ENCODE measurements around the gene PSMD6.

PSMD6 gene

DNA sequence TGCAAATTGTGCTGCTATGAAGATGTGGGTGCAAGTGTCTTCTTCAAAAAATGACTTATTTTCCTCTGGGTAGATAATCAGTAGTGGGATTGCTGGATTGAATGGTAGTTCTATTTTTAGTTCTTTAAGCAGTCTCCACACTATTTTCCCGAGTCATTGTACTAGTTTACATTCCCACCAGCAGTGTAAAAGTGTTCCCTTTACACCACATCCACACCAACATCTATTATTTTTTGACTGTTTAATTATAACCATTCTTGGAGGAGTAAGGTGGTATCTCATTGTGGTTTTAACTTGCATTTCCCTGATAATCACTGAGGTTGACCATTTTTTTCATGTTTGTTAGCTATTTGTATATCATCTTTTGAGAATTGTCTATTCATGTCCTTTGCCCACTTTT is 19.7 kb upstream of the PSMD6 start:
- no peak for DNase-seq

DNA sequence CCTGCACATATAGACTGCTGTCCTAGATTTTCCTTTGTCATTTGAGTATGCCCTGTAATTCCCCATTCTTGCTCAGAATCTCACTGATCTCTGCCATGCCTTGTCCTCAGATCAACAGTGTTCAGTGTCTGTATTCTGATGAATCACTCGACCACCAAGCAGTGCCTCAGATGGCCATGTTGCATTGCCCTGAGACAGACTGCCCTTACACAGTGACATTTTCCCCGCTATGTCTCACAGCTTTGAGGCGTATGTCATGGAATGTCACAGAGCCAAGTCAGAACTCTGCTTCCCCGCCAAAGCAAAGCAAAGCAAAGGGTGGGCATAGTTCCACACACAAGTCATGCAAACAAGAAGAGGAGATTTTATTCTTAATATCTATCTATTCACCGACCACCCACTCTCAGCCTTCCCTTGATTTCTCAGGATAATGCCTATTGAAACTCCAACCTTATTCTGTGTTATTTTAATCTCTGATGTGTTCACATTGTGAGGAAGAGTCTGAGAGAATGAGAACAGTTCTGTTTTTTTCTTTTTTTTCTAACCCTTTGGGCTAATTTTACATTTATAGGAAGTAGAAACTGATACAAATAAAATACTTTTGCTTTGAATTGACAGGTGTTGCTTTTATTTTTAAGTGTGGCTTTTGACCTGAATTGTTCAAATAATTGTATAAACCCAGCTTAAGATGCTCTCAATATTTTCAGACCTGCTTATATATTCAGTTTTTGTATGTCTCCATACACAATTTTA is 16.9 kb upstream of the PSMD6 start:
- DNase-seq = no peak

DNA sequence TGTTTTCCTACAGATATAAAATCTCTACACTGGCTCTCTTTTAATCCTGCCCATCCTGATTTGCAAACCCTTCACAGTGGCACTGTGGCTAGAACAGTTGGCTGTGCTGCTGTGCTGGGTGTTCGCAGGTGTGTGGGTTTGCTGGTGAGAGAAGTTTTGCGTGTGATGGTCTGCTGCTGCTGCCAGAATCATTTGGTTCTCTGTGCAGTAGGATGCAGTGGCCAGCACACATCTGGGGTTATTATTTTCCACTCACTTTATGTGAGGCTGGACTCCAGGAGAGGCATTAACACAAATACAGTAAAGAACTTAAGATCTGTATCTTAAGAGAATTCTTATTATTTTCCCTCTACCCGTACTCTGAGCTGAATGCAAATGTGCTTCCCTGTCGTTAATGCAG is 16.0 kb upstream of the PSMD6 start:
- DNase-seq = no peak

DNA sequence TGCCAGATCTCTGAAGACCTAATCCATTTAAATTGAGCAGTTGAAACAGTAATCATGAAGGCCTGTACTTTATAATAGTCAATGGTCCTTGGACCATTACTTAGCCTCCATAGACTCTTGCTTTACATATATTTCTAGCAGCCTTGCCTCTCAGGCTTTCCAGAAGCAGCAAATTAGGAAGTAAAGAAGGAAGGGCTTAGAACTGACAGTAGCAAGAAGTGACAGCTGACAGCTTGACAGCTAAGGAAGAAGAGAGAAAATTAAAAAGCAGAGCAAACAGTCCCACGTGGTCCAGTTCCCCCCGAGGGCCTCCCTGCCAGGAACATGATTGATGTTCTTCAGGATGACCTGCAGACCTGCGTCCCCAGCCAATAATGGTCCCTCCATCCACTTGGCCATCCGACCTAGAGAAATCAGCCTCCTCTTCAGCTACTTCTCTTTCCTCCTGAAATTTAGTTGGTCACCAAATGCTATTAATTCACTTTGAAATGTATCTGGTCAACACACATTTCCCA is 15.0 kb upstream of the PSMD6 start:
- DNase-seq = no peak

- DNase-seq = no peak
Observed at GRCh38 chr3:64037084-64037483, 13.8 kb upstream of the PSMD6 start.

GRCh38 chr3:64033069-64033468 is 9.8 kb upstream of the PSMD6 start:
- no peak for DNase-seq

- peak; percentile 18 to 60 for DNase-seq
Observed at GRCh38 chr3:64031540-64032508, 8.5 kb upstream of the PSMD6 start.

- DNase-seq = peak; percentile 69 to 84
Observed at GRCh38 chr3:64030741-64031140, 7.4 kb upstream of the PSMD6 start.

DNA sequence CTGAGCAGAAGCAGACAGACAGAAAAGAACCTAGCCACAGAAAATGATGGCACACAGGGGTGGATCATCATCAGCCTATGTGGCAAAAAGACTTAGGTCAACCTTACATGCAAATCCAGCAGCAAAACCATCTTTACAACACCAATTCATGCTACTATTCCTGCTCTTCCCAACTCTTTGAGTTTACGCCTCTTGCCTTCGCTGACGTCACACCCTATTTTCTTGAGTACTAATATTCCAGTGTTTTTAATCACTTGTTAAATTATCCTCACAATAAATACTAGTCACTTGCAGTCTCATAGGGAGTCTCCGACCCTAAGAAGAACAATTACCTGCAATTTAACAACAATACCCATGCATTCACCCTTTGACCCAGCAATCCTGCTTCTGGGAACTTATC is 6.0 kb upstream of the PSMD6 start:
- no peak for DNase-seq

- DNase-seq = no peak
Observed at GRCh38 chr3:64028754-64029153, 5.5 kb upstream of the PSMD6 start.

GRCh38 chr3:64027658-64028057 is 4.4 kb upstream of the PSMD6 start:
- DNase-seq = no peak

DNA sequence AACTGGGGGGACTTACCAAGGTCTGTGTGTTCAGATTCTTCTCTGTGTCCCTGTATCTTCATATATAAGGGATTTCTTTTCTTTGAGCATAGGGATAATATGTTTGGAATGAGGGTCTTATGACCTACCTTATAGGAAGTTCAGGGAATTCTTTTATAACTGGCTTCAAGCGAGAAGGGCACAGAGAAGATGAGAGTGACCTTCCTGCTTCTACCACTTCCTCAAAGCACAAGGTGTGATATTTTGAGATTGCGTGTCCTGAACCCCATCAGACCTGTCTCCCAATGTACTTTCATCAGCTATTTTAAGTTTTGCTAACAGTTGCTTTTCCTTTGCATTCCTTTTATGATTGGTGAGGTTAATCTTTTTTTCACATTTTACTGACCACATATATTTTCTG is 3.1 kb upstream of the PSMD6 start:
- no peak for DNase-seq

DNA sequence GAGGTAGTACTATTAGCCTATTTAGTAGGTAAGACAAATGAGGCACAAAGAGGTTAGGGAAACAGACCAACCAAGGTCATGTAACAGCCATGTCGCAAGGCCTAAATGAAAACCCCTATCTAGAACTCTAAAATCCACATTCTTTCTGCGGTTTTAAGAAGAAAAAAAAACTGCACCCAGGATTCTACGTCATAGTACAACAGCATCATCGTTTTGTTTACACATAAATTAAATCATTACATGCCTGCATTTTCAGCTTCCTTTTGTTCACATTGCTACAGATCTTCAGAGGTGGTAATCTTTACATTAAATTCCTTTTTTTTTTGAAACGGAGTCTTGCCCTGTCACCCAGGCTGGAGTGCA is 548 bp upstream of the PSMD6 start:
- no peak for DNase-seq

DNA sequence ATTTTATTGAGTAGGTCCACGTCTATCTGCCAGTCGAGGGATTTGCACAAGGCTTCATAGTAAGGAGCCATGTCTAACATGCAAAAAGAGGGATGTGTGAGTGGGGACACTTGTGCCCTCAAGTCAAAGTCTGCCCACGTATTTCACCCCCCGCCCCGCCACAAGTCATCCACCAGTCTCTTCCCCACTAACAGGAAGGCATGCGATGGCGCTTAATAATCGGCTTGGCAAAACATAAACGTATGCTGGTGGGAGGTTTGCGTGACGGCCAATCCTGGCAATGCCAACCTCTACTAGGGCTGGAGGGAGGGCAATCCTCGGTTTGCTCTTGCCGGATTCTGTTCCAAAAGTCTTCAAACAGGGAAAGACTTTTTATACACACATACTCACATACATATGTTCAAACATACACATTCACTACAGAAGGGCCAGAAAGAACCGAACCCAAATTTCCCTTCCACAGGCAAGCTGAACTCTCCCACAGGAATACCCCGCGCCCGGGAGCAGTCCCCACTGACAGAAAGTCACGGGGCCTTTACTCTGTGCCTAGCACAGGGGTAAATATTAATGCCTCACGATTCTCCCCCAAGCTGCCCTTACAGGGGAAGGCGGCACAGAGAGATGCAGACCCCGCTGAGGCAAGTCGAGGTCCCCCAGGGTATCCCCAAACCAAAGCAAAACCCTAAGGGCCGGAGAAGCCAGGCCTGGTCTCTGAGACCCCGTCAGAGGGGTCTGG is 675 bp downstream of the PSMD6 start:
- no peak for DNase-seq

DNA sequence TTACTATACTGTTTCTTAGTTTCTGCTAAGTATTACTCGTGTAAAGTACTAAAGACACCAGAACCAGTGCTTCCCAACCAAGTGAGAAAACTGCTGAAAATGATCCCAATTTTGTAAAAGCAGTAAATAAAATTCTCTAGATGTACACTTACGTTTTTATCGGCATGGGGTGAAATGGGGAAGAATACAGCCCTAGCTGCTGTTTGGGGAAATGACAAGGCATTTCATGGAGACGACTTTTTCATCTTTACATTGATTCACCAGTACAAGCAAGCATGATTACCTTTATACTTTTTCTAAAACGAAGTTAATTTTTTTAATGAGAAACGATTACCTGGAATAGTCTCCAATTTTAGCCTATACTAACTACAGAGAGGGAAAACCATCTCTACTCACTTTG is 1.4 kb downstream of the PSMD6 start:
- no peak for DNase-seq

DNA sequence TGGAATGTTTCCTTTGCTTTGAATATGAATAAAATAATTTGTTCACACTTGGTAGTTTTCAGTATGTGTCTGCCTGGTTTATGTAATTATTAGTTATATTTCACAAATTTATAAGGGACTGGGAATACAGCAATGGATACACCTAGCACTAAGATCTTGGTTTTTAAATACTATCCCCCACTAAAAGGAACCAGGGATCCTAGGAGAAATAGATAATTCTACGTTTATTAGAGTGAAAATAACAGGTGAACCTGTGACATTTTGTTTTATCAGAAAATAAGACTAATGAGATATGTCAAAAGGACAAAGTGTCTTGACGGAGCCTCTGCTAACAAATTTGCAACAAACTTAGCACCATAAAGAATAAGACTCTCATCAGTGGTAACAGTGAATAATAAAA is 3.4 kb downstream of the PSMD6 start:
- DNase-seq = no peak

DNA sequence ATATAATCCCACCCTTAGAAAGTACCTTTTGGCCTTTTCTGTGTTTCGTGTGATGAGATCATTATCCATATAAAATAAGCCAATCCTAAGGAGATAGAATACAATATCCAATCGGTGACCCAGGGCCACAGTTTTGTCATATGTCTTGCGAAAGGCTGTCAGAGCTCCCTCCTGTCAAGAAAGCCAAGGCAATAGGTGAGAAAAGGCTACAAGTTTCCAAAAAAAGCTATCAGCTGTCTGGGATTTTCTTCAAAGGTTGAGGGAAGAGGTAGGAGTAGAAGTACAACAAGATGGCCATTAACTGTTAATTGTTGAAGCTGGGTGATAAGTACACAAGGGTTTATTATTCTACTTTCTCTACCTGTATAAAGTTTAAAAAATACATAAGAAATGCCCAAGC is 4.0 kb downstream of the PSMD6 start:
- DNase-seq = no peak

- DNase-seq = no peak
Observed at GRCh38 chr3:64016941-64017620, 6.2 kb downstream of the PSMD6 start.

DNA sequence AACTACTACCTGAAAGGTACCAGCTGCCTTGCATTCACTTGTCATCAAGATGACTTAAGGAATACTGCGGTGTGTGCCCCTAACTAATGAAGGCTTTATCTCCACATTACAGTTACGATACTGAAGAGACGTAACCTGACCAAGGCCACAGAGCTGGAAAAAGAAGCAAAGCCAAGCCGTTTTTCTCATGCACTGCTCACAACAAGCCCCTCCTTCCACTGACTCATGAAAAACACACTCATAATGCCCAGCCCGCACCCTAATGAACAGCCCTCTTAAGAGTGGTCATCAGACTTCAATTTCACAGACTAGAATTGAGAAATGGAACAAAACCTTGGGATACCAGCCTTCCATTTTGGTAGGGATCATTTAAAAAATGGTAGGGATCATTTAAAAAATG is 11.6 kb downstream of the PSMD6 start:
- DNase-seq = no peak

DNA sequence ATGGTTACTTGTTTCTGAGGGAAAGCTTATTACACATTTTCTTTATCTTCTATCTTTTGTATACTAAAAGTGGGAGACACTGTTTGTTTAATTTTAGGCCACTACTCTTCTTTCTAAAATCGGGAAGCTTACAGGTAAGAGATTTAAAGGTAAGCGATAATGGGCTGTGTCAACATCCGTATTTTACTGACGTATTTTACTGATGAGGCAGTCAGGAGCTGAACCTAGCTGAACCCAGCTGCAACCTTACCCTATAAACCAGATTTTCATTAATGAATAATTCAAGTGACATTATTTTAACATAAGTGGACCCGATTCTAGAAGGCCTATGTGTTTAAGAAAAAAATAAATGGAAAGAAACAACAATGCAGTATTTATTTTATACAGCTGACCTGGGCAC is 13.1 kb downstream of the PSMD6 start:
- no peak for DNase-seq

DNA sequence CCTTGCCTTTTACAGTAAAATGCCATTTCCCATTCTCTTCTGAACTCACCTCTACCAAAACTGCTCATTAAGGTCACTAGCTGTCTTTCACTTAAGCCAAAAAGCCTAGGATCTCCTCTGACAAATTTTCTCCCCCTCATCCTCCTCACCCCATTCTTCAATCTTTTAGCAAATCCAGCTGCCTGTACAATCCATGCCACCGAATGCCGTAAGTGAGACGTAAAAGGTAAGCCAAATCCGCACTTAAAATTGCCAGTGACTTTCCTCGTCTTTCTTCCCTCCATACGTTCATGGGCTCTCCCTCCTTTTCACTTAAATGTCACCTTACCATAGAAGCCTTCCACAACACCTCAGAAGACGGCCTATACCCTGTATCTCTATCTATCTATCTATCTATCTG is 13.8 kb downstream of the PSMD6 start:
- no peak for DNase-seq

DNA sequence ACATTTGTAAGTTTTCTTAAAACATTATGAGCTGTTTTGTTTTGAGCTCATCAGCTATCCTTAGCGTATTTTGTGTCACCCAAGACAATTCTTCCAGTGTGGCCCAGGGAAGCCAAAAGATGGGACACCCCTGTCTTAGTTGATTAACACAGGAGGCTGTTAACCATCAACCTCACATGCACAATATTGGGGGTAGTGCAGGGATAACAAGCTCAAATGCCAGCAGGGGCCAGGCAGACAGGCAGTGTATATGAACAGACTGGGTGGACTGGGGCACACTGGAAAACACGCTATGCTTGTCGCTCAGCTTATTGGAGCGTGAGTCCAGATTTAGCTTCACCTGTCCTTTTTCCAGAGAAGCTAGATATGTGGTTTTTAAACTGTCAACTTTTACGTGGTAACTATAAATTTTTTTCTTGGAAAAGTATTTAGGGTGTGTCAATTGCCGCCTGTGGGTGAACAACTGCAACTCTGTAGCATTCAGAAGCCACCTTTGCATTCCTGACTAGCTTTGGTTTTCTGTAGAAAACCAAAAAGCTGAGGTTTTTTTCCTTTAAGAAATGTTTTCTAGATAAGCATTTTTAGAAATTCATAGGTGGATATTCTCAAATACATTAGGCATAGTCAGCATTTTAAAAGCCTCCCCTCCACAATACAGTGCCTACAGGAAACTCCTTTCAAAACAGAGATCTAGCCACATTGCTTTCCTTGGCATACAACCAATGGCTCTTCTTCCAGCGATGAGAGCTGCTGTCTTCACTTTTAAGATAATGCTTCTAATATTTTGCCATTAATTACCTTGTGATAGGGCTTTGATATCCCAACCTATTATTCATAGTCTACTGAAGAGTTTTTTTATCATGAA is 14.6 kb downstream of the PSMD6 start:
- no peak for DNase-seq
